ENCODE data around the gene CIBAR2. TPM values are rescaled to one million over a fixed set of nuclear protein-coding genes. Genes with fewer than 3 reads are reported as not detected.

CIBAR2 gene
- total and polyA plus RNA-seq, 11 donors, result not detected

DNA sequence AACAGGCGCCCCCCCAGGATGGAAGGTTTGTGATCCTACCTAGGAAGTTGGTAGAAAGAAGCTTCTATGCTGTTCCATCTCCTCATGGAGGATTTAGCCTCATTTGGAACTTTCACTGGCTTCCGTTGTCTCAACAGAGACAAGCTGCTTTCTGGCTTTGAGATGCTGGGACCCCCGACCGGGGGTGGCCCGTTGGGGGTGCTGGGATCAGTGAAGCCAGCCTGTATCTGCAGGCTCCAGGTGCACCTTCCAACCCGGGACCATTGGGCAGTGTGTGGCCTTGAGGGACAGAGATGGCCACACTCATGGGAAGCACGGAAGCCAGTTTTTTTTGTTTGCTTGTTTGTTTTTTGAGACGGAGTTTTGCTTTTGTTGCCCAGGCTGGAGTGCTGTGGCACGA, 15.4 kb downstream of the CIBAR2 start:
- 78 to 87% (median 84%) methylated on average over 8 to 9 of the region's 9 CpGs for WGBS, 4 donors
- TF ChIP-seq, protein P1, sequence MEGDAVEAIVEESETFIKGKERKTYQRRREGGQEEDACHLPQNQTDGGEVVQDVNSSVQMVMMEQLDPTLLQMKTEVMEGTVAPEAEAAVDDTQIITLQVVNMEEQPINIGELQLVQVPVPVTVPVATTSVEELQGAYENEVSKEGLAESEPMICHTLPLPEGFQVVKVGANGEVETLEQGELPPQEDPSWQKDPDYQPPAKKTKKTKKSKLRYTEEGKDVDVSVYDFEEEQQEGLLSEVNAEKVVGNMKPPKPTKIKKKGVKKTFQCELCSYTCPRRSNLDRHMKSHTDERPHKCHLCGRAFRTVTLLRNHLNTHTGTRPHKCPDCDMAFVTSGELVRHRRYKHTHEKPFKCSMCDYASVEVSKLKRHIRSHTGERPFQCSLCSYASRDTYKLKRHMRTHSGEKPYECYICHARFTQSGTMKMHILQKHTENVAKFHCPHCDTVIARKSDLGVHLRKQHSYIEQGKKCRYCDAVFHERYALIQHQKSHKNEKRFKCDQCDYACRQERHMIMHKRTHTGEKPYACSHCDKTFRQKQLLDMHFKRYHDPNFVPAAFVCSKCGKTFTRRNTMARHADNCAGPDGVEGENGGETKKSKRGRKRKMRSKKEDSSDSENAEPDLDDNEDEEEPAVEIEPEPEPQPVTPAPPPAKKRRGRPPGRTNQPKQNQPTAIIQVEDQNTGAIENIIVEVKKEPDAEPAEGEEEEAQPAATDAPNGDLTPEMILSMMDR (IDR thresholded peaks at IDR 0.05), result no peak
- TF ChIP-seq POLR2A (IDR thresholded peaks at IDR 0.05), result no peak
- no peak for ATAC-seq

DNA sequence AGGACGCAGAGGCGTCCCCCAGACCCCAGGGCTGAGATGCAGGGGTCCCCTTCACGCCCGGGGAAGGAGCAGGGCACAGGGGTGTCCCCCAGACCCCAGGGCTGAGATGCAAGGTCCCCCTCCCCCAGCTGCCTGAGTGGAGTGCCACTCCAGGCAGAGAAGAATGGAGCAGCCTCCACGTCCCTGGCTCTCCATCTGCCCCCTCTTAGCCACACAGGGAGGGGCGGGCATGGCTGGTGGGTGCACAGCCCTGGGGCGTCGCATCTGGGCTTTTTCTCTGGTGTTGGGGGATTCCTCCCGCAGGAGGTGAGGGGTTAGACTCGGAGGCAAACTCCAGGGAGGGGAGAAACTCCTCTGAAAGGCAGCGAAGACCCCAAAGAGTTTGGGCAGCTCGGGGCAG, 17.5 kb downstream of the CIBAR2 start:
- Histone ChIP-seq H3K27ac (no peak overlapping the region), H3K4me1 (peaks cover 0 to 18% (median 7%) of the 10 kb centered on the region in 12 donors), H3K4me3 (no peak overlapping the region), H3K27me3 (peaks cover 0 to 10% (median 2%) of the 10 kb centered on the region in 9 donors), H3K36me3 (peaks cover 0 to under 1% (median 0%) of the 10 kb centered on the region in 9 donors), H3K9me3 (no peaks in the 10 kb centered on the region)
- WGBS, 4 donors, result 73 to 84% (median 78%) methylated on average over 8 to 12 of the region's 12 CpGs
- intact Hi-C loops (cut with DNase I), result no loop called here
- TF ChIP-seq, protein P1 (IDR thresholded peaks at IDR 0.05), result no peak
- TF ChIP-seq POLR2A (IDR thresholded peaks at IDR 0.05), result no peak
- no peak for ATAC-seq
- no peak for DNase-seq

More for the DNA sequence above, 15.4 kb downstream of the CIBAR2 start:
- intact Hi-C loops (cut with DNase I), result no loop called here
- Histone ChIP-seq H3K27ac (no peak overlapping the region), H3K9me3 (no peaks in the 10 kb centered on the region), H3K27me3 (peaks cover 0 to 10% (median 2%) of the 10 kb centered on the region in 9 donors), H3K4me3 (no peak overlapping the region), H3K4me1 (no peaks in the 10 kb centered on the region), H3K36me3 (no peaks in the 10 kb centered on the region)
- peak in 1 of 5 donors; percentile 8 for DNase-seq

DNA sequence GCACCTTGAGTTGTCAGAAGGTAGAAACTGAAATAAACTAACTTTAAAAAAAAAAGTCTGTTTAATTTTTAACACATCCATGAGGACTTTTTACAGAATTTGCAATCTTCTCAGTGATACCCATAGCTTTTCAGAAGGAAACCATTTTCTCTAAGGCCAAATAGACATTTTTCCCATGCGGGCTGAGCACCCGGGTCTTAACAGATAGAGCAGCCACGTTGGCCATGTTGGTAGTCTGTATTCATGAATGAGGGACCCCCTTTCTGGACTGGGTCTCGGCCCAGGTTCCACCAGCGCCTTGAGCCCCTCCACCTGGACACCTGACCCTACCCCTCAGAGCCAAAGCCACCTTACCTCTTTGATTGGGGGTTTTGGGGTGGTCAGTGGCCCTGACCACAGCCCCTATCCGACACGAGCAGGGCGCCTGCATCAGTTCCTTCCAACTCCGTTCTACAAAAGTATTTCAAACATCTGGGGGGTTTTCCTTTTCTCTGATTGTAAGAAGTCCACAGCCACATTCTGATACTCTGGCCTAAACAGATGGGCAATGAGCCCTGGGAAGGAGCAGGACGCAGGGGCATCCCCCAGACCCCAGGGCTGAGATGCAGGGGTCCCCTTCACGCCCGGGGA, 18.0 kb downstream of the CIBAR2 start:
- intact Hi-C loops (cut with DNase I), result no loop called here
- no peak for DNase-seq
- no peaks in the 10 kb centered on the region for H3K9me3 ChIP-seq

DNA sequence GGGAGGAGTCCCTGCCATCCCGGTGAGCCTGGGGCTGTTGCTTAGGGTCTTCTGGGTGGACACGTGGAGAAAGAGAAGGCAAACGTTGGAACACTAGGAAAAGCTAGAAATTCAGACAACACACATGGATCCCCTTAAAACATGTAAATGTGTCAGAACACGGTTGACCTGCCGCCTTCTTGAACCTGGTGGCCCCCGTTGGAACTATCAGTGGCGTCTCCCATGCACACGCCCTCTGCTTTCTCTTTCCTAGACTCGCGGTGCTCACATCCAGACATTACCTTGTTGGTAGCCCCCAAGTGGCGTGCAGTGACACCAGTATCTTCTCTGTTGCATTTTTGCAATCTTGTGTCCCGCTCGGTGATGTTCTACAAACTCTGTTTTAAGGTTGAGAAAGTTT, 18.6 kb downstream of the CIBAR2 start:
- Histone ChIP-seq H3K4me1 (peaks cover 0 to 28% (median 11%) of the 10 kb centered on the region in 12 donors), H3K27me3 (peaks cover 0 to 10% (median 2%) of the 10 kb centered on the region in 9 donors), H3K9me3 (no peaks in the 10 kb centered on the region), H3K36me3 (peaks cover 0 to 11% (median 0%) of the 10 kb centered on the region in 9 donors), H3K27ac (no peak overlapping the region), H3K4me3 (no peak overlapping the region)
- ATAC-seq (no peak), DNase-seq (peak in 1 of 5 donors; percentile 9)
- intact Hi-C loops (cut with DNase I), result no loop called here
- TF ChIP-seq, protein P1 (IDR thresholded peaks at IDR 0.05), result no peak
- no peak for TF ChIP-seq POLR2A (IDR thresholded peaks at IDR 0.05)
- WGBS, 4 donors, result 84 to 89% (median 87%) methylated on average over 13 of the region's 13 CpGs

More for the DNA sequence above, 18.0 kb downstream of the CIBAR2 start:
- H3K27me3 ChIP-seq, result peaks cover 0 to 10% (median 2%) of the 10 kb centered on the region in 9 donors
- H3K27ac ChIP-seq, result no peak overlapping the region
- WGBS, 4 donors, result 83 to 87% (median 85%) methylated on average over 12 of the region's 12 CpGs
- no peak for ATAC-seq
- H3K4me3 ChIP-seq, result no peak overlapping the region
- TF ChIP-seq, protein P1 (IDR thresholded peaks at IDR 0.05), result no peak
- no peak for TF ChIP-seq POLR2A (IDR thresholded peaks at IDR 0.05)
- H3K36me3 ChIP-seq, result peaks cover 0 to 5% (median 0%) of the 10 kb centered on the region in 9 donors
- H3K4me1 ChIP-seq, result peaks cover 0 to 23% (median 10%) of the 10 kb centered on the region in 12 donors
